HG02588 (cell line): ENCODE results near the gene CHST2.

ENCODE experiments used
- ATAC-seq: cut with Tn5 transposase; IDR thresholded peaks from one replicate; pipeline ENCODE4 v1.9.1; 2021; ENCODE audit warnings: mild to moderate bottlenecking, moderate library complexity; ENCODE audit not compliant: unreplicated experiment

CHST2 gene

DNA sequence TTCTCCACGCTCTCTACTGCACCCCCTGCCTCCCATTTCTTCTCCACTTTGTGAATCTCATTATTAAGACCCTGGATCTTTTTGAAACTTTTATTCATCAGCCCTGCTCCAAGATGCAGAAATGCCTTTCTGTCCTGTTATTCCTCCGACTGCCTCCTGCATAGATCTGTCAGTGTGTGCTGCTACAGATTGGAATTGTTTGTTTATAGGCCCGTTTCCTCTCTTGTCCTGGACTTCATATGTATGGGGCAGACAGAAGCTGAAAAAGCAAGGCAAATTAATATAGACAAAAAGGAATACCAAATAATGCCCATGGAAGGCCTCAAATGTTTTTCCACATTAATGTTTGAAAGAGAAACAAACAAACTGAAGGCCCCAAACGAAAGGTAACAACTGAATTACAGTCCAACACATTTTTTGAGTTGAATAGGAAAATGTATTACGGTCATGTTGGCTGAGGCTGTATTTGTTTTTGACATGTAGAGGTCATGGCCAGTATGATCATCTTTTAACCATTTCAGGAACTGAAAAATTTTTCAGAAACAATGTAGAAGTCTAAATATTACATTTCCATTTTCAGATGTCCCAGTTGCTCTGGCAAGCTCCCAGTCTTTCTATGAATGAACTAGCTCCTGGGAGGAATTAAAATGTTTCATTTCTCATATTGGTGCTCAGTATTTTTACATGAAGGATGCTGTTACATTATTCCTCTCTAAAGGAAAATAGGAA is 8.8 kb downstream of the CHST2 start:
- ATAC-seq: no peak

DNA sequence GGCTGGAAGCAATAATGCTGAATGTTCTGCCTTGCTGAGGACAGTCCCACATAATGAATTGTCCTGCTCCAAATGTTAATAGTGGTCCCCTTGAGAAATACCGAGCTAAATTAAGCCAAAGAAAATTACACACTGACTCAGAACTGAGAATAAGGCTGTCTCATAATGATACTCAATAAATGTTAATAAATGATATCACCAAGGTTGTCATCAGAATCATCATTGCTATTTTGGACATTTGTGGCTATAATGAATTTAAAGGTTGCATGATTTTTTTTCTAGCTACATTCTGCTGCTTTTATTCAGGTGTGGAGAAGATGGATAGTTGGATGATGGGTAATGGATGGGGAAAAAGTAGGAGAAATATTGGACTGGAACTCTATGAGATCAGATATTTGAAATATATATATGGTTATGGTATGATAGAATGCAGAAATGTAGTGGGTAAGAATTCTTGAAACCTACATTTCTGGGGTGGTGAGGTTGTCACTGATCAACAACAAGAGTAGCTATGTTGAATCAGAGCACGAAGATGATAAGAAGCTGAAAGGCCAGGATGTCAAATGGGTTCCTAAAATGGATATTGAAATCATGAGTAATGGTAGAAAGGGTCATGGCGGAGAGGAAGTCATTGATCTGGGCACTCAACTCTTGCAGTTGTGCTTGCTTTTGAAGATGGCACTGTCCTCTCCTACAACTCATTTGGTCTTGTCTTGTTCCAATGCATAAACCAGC is 12.8 kb downstream of the CHST2 start:
- ATAC-seq: no peak

- ATAC-seq: no peak
Observed at GRCh38 chr3:143134471-143134870, 14.9 kb downstream of the CHST2 start.

DNA sequence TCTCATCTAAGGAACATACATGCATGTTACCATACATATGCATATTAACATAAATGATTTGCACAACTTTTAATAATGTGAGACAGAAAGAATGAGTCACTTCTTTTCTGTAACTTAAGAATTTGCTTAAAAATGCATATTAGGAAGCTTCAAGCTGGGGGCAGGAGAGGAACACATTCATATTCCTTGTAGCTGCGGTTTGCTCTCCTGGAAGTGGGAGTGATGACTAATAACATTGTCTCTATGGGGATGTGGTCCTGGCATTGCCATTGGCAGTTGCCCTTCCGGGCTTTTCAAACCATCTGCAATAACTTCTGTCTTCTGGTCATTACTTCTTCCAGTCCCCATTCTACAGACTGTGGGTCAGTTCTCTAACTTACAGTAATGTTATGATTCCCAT is 15.6 kb downstream of the CHST2 start:
- no peak for ATAC-seq

GRCh38 chr3:143137435-143138036 is 18.0 kb downstream of the CHST2 start:
- no peak for ATAC-seq

GRCh38 chr3:143138953-143139352 is 19.4 kb downstream of the CHST2 start:
- no peak for ATAC-seq

DNA sequence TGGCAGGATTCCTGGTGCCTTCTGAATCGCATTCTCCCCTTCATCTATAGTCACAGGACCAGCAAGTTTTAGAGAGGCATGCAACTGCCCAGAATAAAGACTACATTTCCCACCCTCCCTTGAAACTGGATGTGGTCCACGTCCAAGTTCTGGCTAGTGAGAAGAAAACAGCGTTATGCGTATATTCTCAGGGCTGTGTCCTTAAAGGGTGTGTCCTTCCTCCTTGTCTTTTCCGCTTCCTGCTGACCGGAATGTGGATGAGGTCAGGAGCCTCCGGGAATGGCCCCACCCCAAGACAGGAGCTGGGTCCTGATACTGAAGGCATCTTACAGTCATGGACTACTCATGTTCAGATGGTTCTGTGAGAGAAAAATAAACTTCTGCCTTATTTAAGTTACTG is 20.2 kb downstream of the CHST2 start:
- no peak for ATAC-seq

GRCh38 chr3:143140550-143140949 is 21.0 kb downstream of the CHST2 start:
- no peak for ATAC-seq

DNA sequence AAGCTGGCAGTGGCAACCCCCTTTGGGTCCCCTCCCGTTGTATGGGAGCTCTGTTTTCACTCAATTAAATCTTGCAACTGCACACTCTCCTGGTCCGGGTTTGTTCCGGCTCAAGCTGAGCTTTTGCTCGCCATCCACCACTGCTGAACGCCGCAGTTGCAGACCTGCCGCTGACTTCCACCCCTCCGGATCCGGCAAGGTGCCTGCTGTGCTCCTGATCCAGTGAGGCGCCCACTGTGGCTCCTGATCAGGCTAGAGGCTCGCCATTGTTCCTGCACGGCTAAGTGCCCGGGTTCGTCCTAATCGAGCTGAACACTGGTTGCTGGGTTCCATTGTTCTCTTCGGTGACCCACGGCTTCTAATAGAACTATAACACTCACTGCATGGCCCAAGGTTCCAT is 22.8 kb downstream of the CHST2 start:
- ATAC-seq: no peak

GRCh38 chr3:143145906-143146305 is 26.3 kb downstream of the CHST2 start:
- no peak for ATAC-seq

DNA sequence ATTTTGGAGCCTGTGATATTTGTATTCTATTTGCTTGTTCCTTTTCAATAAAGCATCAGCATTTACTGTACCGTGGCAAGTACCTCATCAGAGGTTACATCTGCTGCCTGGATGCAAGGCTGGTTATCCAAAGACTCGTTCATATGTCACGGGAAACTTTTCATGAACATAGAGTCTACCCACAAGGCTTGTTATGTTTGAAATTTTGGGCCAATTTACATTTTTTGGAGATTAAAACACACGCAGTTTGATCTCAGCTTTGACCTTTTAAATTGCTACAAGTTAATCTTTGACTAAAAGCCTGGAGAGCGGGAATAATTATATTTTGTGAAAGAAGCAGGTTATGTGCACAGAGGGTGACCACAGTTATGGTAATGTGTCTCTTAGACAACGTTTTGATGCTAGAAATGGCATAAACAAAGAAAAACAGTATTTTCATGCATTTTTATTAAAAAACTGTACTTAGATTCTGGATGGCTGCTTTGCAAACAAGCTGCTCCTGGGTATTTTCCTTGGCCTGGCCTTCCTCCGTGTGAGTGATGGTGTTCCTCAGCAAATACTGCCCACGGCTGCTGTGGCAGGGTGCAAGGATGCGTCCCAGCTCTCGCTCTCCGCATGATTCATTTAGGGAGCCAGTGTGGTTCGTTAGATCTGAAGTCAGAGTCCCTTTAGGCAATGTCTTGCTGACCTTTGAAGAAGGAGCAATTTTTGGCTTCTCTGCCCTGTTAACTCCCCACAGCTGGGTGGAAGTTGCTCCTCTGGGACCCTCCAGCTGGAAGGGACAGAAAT is 27.1 kb downstream of the CHST2 start:
- no peak for ATAC-seq

DNA sequence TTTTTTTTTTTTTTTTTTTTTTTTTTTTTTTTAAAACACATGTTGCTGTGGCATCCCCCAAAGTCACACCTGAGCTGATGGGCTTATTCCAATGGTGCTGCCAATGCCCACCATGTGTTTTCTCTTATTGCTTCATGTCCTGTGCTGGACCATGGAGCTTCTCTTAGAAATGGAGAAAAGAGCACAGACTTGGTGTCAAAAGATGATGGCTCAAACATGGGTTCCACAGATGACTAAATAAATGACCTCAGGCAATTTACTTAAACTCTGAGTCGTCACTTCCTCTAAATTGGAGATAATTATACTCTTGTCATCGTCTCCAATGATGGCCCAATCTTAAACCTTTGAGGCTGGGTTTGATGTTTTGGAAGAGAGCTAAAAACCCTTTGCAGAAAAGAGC is 28.1 kb downstream of the CHST2 start:
- no peak for ATAC-seq

- ATAC-seq: no peak
Observed at GRCh38 chr3:143150071-143150470, 30.5 kb downstream of the CHST2 start.

DNA sequence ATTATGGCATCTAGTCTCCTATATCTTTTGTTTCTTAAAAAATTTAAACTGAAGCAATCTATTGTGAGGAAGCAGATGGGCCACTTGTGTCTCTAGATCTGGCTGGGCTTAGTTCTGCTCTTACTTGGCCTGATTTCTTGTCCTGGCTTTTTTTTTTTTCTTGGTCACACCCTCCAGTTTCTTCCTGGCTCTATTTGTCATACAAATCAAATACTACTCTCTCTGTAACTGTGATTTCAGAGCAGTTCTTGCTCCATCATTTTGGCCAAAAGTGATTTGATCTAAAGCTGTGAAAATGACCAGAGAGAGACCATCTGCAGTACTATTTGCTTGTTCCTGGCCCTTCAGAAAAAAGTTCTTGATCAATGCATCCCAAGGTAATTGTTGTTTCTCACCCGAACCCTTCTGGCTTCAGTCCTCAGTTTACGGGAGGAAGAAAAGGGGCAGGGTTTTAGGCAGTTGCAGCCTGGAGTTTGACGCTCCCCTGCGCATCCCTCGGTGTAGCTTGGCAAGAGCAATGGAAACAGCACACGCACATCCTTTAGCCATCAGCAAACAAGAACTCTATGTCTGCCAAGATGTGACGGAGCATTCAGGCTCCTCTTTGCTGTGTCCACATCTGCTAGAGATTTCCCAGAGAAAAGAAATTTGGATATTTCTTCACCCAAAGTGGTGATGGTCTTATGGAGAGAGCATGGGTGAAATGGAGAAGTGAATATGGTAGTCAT is 31.6 kb downstream of the CHST2 start:
- ATAC-seq: no peak

DNA sequence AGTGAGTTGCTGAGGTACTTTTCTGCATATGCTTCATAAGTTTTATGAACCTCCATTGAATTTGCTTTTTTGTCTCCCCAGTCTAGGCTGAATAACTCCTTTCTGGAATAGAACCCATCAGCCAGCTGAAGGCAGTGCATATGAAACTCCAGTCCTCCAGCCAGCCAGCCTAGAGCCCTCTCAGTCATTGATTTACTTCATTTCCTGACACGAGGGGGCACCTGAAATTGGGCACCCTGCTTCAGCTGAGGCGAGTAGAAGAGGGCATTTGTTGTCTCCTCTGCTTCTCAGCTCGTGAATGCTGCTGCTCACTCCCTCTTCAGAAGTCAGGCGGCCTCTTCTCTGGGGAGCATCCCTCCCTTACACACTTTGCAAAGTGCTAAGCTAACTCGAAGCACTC is 32.5 kb downstream of the CHST2 start:
- peak; percentile 53 for ATAC-seq

DNA sequence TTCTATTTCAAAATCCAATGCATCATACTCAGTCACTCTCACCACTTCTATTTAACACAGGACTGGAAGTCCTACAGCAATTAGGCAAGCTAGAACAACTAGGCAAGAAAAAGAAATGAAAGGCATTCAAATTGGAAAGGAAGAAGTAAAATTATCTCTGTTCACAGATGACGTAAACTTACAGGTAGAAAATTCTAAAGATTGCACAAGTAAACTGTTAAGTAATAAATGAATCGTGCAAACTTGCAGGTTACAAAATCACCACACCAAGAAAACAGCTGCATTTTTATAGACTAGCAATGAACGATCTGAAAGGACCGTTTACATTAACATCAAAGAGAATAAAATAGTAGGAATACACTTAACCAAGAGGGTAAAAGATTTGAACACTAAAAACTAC is 36.2 kb downstream of the CHST2 start:
- ATAC-seq: no peak

DNA sequence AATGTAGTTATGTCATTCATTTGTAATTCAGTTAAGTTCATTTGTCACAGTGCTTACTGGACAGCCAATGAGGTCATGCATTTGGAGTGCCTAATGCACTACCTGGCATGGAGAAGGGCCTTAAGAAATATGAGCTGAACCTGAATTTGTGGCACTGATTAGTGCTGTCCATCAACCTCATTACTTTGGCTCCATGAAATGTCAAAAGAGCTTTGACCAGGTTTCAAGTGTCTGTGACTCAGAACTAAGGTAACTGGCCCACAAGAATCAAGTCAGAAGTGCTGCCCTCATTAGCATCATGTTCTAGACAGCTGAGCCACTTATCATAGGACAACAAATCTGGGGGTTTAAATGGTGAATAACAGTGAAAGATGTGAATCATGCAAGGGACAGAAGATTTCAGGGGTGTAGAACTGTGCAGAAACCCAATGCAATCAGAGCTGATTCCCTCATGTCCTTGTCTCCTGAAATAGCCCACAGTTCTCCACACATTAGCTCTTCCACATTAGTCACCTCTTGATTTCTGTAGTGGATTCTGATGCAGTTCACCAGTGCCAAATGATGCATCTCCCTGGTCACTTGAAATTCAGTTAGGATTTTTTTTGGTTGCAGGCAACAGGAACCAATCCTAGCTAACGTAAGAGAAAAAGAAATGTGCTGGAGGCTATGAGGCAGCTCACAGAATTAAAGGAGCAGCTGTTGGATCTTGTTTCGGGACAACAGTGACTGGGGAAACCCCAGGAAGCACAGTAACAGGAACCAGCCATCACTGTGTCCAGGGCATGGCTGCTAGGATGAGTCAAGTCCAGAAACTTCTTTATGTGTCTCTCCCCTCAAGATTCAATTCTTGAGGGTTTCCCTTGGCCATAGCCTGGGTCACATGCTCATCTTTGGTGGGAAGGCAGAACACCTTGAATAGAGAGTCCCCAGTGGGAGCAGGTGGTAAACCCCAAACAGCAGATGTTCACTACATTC is 38.7 kb downstream of the CHST2 start:
- peak; percentile 79 for ATAC-seq

- no peak for ATAC-seq
Observed at GRCh38 chr3:143160437-143160836, 40.9 kb downstream of the CHST2 start.

DNA sequence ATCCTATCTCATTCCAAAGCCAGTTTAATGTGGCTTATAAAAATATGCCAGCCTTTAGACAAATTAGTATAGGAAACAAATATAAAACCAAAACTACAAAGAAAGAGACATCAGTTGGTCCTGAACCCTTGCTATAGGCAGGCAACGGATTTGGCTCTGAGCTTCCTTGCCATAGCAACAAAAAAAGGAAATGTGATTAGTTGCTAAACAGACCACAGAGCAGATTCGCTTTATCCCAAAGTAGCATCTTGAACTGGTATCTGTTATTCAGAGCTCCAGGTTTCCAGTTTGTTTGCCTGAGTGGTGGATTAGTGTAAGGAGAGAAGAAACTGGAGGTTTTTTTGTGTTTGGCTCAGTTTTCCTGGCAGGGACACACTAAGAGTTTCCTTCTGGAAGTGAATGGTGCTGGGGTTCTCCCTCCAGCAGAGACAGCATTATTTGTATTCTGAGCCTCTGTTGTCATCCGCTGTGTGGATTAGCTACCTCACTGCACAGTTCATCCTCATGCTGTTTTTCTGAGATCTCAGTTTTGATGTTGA is 44.1 kb downstream of the CHST2 start:
- no peak for ATAC-seq
